H7 (cell line): Measurements from ENCODE around the gene KIF27. TPM values are rescaled to one million over a fixed set of nuclear protein-coding genes. Genes with fewer than 3 reads are reported as not detected.
"Not testable (repeated sequence)": the region's sequence is repeated elsewhere in the genome, so short reads cannot be mapped to it uniquely, and the experiment has no call there.

Experiments used
- DNase-seq: peaks from one replicate; pipeline ENCODE4 v3.0.0; 2012
- H3K27me3 ChIP-seq: 2 replicates; pipeline ENCODE4 v1.6.0; 2011; ENCODE audit warnings: mild to moderate bottlenecking, low read length; ENCODE audit not compliant: control insufficient read depth, insufficient read depth
- H3K36me3 ChIP-seq: replicated peaks from 2 replicates; pipeline ENCODE4 v1.5.1; 2011; ENCODE audit warnings: low read length; ENCODE audit not compliant: control insufficient read depth, insufficient read depth
- H3K4me3 ChIP-seq: 2 replicates; pipeline ENCODE4 v1.5.1; 2011; ENCODE audit warnings: low read depth, mild to moderate bottlenecking, control low read depth, low read length, moderate library complexity; ENCODE audit not compliant: insufficient read depth
- total RNA-seq: library from RNA; depleted of rRNA; stranded (reverse); fragments of >200 nt; shearing (Covaris generic); gene quantifications from 2 replicates; pipeline ENCODE4 v1.2.3, GENCODE V29; 2014

The KIF27 gene
- total RNA-seq, 1 experiment from 2014 or later, result 1.8 TPM

GRCh38 chr9:83940590-83941303 is 19.5 kb upstream of the KIF27 start:
- no peak for DNase-seq
- Histone ChIP-seq H3K27me3 (no peaks in the 10 kb centered on the region), H3K4me3 (no peak overlapping the region), H3K36me3 (no peaks in the 10 kb centered on the region)

- no peak overlapping the region for H3K4me3 ChIP-seq
- H3K27me3 ChIP-seq, result no peaks in the 10 kb centered on the region
- H3K36me3 ChIP-seq, result no peaks in the 10 kb centered on the region
- peak; percentile 58 for DNase-seq
Observed at GRCh38 chr9:83937861-83938455, 16.7 kb upstream of the KIF27 start.

GRCh38 chr9:83936523-83936922 is 15.3 kb upstream of the KIF27 start:
- H3K27me3 ChIP-seq, result no peaks in the 10 kb centered on the region
- no peak overlapping the region for H3K4me3 ChIP-seq
- no peak for DNase-seq
- no peaks in the 10 kb centered on the region for H3K36me3 ChIP-seq

GRCh38 chr9:83935276-83935935 is 14.2 kb upstream of the KIF27 start:
- DNase-seq, result no peak
- H3K36me3 ChIP-seq, result no peaks in the 10 kb centered on the region
- H3K4me3 ChIP-seq, result no peak overlapping the region

DNA sequence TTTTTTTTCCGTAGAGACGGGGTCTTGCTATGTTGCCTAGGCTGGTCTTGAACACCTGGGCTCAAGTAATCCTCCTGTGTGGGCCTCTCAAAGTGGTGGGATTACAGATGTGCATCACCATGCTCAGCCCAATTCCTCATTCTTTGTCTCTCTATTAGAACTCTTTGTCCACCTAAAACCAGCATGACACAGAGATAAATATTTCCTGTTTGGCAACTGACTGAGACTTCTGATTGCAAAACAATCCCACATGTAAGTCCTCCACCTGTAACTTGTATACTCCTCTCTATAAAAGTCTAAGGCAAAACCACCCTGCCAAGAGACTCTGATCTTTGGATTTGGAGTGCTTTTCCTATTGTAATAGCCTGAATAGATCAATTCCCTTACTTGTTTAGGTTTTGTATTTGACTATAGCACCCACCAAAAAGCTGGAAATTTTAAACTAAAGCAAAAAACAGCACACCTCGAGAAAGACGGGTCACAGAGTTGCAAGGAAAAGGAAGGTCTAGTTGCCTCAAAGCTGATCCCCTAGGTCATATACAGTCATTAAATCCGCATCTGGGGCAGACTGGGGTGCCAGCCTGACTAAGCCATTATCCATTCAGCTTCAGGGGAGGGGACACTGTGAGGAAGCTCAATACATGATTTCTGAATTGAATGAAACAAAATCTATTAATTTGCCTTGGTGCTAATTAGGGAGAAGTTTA is 13.5 kb upstream of the KIF27 start:
- Histone ChIP-seq H3K4me3 (no peak overlapping the region), H3K36me3 (no peaks in the 10 kb centered on the region), H3K27me3 (no peaks in the 10 kb centered on the region)
- no peak for DNase-seq

More at GRCh38 chr9:83935276-83935935, 14.2 kb upstream of the KIF27 start:
- no peaks in the 10 kb centered on the region for H3K27me3 ChIP-seq

DNA sequence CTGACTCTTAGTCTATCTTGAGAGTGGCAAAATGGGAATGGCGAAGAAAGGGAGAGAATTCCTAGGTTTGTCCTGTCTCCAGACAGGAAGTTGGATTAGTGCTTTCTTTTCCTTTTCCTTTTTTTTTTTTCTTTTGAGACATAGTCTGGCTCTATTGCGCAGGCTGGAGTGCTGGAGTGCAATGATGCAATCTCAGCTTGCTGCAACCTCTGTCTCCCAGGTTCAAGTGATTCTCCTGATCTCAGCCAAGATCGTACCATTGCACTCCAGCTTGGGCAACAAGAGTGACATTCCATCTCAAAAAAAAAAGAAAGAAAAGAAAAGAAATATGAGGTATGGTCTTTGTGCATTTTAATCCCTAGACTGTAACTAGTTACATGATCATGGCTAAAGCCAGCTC is 12.6 kb upstream of the KIF27 start:
- H3K36me3 ChIP-seq, result no peaks in the 10 kb centered on the region
- DNase-seq, result no peak
- H3K27me3 ChIP-seq, result no peaks in the 10 kb centered on the region
- H3K4me3 ChIP-seq, result no peak overlapping the region

DNA sequence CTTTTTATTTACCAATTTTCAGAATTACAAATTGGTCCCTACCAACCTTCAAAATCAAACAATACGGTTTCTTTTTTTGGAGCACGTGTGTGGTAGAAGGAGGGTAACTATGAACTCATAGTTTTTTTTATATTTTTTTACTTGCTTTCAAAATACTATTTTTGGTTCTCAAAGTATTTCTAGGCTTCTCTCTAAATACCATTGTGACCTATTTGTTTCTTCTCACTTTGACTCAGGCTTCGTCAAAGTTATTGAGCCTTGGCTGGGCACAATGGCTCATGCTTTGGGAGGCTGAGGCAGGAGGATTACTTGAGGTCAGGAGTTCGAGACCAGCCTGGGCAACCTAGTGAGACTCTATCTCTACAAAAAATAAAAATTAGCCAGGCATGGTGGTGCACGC is 11.6 kb upstream of the KIF27 start:
- H3K27me3 ChIP-seq, result no peaks in the 10 kb centered on the region
- DNase-seq, result no peak
- no peak overlapping the region for H3K4me3 ChIP-seq
- H3K36me3 ChIP-seq, result no peaks in the 10 kb centered on the region

- no peak for DNase-seq
- no peaks in the 10 kb centered on the region for H3K36me3 ChIP-seq
Observed at GRCh38 chr9:83932011-83932410, 10.8 kb upstream of the KIF27 start.

DNA sequence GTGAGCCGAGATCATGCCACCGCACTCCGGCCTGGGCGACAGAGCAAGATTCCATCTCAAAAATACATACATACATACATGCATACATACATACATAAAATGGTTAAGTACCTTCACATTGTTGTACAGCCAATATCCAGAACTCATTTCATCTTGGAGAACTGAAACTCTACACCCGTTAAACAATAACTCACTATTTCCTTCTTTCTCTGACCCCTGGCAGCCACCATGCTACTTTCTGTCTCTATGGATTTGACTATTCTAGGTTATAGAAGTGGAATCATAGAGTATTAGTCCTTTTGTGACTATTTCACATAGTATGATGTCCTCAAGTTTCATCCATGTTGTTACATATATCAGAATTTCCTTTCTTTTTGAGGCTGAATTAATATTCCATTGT is 9.6 kb upstream of the KIF27 start:
- no peak for DNase-seq
- Histone ChIP-seq H3K27me3 (no peaks in the 10 kb centered on the region), H3K4me3 (no peak overlapping the region)

More at GRCh38 chr9:83932011-83932410, 10.8 kb upstream of the KIF27 start:
- Histone ChIP-seq H3K4me3 (no peak overlapping the region), H3K27me3 (no peaks in the 10 kb centered on the region)

DNA sequence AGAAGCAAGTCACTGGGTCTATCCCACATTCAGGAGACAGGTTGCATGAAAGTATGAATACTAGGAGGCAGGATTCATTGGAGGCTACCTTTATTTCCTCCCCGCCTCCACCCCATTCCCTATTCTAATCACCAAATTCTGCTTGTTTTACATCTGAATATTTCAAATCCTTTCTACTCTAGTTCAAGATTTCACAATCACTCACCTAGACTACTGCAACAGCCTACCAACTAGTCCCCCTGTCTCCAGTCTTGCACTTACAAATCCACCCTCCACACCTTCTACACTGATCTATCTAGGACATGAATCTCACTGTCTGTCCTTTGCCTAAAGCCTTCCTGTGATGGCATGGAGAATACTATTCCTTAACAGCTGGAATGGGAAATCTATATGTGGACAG is 6.4 kb upstream of the KIF27 start:
- DNase-seq, result no peak
- Histone ChIP-seq H3K27me3 (no peaks in the 10 kb centered on the region), H3K36me3 (no peaks in the 10 kb centered on the region)

More for the DNA sequence above, 9.6 kb upstream of the KIF27 start:
- no peaks in the 10 kb centered on the region for H3K36me3 ChIP-seq

DNA sequence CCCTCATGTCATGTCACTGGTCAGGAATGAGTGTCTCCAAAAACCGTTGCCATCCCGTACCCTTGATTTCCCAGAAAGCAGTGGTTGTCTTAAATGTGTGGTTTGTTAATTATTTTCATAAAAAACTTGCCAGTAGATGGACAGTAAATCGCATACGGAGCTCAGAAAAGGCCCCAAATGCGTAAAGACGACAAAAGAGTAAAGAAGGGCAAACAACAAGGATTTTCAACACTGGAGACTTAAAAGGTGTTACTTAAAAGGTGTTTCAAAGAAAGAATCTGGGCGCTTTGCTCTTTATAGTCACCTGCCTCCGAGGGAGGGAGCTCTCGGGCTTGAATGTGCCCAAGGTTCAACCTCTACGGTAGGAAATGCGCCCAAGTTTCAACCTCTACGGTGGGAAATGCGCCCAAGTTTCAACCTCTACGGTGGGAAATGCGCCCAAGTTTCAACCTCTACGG is 734 bp downstream of the KIF27 start:
- Histone ChIP-seq H3K36me3 (no peaks in the 10 kb centered on the region), H3K27me3 (no peaks in the 10 kb centered on the region), H3K4me3 (peak overlapping the region; percentile 48)
- DNase-seq, result peak; percentile 71

More for the DNA sequence above, 6.4 kb upstream of the KIF27 start:
- no peak overlapping the region for H3K4me3 ChIP-seq

DNA sequence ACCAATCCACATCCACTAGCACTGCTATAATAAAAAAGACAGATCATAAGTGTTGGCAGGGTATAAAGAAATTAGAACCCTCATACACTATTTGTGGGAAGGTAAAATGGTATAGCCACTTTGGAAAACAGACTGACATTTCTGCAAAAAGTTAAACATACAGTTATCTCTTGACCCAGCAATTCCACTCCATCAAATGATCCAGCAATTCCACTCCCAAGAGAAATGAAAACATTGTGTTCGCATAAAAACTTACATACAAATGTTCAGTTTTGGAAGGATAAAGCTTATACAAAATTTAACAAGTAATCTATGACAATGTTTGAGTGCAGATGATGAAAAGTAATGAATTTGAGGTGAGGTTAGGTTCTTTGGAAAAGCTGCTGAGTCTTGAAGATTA is 2.1 kb downstream of the KIF27 start:
- H3K4me3 ChIP-seq, result no peak overlapping the region
- no peaks in the 10 kb centered on the region for H3K36me3 ChIP-seq
- no peaks in the 10 kb centered on the region for H3K27me3 ChIP-seq
- DNase-seq, result no peak

GRCh38 chr9:83912194-83912593 is 9.0 kb downstream of the KIF27 start:
- H3K4me3 ChIP-seq, H3K36me3 ChIP-seq, DNase-seq, H3K27me3 ChIP-seq: not testable (repeated sequence)

DNA sequence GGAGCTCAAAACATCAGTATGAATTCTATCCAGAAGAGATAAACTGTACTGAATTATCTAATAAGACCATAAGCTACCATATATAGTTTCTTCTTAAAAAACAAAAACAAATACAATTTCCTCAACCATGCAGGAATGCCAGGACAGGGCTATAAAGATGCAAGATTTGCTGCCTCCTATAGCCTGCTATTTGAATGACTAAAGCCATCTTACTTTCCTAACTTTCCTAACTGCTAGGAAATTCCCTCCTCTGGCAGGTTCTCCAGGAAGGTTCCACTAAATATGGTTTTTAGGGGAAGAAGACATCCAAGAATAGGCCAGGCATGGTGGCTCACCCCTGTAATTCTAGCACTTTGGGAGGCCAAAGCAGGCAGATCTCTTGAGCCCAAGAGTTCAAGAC is 15.1 kb downstream of the KIF27 start:
- no peaks in the 10 kb centered on the region for H3K36me3 ChIP-seq
- no peaks in the 10 kb centered on the region for H3K27me3 ChIP-seq
- no peak overlapping the region for H3K4me3 ChIP-seq
- DNase-seq, result no peak
